HG02763 (cell line): ENCODE results near the gene SHOX.
"Not testable (repeated sequence)": the region's sequence is repeated elsewhere in the genome, so short reads cannot be mapped to it uniquely, and the experiment has no call there.

Experiments
- ATAC-seq: cut with Tn5 transposase; IDR thresholded peaks from one replicate; pipeline ENCODE4 v1.9.1; 2021; ENCODE audit warnings: mild to moderate bottlenecking, moderate library complexity; ENCODE audit not compliant: unreplicated experiment

Gene SHOX

DNA sequence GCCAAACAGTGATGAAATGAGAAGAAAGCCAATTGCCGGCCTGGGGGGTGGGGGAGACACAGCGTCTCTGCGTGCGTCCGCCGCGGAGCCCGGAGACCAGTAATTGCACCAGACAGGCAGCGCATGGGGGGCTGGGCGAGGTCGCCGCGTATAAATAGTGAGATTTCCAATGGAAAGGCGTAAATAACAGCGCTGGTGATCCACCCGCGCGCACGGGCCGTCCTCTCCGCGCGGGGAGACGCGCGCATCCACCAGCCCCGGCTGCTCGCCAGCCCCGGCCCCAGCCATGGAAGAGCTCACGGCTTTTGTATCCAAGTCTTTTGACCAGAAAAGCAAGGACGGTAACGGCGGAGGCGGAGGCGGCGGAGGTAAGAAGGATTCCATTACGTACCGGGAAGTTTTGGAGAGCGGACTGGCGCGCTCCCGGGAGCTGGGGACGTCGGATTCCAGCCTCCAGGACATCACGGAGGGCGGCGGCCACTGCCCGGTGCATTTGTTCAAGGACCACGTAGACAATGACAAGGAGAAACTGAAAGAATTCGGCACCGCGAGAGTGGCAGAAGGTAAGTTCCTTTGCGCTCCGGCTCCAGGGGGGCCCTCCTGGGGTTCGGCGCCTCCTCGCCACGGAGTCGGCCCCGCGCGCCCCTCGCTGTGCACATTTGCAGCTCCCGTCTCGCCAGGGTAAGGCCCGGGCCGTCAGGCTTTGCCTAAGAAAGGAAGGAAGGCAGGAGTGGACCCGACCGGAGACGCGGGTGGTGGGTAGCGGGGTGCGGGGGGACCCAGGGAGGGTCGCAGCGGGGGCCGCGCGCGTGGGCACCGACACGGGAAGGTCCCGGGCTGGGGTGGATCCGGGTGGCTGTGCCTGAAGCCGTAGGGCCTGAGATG, at the start of gene SHOX:
Gene SHOX, plus strand, starts transcription at position 180 of the 885 bp plus-strand sequence. Its CDS starts 107 bp downstream, at position 287.
- ATAC-seq, result no peak

DNA sequence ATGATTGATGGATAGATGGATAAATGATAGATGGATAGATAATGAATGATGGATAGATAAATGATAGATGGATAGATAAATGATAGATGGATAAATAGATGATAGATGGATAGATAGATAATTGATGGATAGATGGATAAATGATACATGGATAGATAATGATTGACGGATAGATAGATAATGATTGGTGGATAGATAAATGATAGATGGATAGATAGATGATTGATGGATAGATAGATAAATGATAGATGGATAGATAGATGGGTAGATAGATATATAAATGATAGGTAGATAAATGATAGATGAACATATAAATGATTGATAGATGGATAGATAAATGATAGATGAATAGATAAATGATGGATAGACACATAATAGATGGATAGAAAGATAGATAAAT, 49.5 kb upstream of the SHOX start:
- ATAC-seq, result no peak

DNA sequence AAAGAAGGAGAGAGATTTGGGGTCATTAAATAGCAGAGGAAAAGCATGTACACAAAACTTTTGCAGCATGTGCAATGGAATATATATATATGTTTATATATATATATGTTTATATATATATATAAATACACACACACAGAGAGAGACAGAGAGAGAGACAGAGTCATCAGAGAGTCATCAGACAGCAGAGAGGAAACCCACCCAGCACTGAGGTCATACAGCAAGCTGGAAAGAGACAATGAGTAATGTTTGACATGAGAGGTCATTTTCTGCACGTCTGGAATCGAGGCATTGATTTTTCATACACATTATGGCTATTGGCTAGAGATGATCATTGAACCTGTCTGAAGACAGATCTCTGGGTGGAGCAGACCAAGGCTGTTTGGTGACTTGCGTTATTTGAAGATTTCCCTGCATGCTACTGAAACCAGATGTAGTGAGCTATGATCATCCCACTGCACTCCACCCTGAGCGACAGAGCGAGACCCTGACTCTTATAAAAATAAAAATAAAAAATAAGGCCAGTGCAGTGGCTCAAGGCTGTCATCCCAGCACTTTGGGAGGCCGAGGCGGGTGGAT, 48.8 kb upstream of the SHOX start:
- ATAC-seq, result no peak

DNA sequence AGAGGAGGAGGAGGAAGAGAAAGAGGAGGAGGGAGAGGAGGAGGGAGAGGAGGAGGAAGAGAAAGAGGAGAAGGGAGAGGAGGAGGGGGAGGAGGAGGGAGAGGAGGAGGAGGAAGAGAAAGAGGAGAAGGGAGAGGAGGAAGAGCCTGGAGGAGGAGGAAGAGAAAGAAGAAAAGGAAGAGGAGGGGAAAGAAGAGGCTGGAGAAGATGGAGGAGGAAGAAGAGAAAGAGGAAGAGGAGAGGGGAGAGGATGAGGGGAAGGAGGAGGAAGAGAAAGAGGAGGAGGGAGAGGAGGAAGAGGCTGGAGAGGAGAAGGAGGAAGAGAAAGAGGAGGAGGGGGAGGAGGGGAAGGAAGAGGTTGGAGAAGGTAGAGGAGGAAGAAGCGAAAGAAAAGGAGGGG, 46.0 kb upstream of the SHOX start:
- no peak for ATAC-seq

DNA sequence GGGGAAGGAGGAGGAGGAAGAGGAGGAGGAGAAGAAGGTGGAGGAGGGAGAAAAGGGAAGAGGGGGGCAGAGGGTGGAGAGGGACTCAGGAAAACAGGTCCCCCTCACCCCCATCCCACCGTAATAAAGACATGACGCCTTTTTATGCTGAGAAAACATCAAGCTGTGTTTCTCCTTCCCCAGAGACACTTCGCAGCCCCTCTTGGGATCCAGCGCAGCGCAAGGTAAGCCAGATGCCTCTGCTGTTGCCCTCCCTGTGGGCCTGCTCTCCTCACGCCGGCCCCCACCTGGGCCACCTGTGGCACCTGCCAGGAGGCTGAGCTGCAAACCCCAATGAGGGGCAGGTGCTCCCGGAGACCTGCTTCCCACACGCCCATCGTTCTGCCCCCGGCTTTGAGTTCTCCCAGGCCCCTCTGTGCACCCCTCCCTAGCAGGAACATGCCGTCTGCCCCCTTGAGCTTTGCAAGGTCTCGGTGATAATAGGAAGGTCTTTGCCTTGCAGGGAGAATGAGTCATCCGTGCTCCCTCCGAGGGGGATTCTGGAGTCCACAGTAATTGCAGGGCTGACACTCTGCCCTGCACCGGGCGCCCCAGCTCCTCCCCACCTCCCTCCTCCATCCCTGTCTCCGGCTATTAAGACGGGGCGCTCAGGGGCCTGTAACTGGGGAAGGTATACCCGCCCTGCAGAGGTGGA, 45.3 kb upstream of the SHOX start:
- ATAC-seq, result no peak

DNA sequence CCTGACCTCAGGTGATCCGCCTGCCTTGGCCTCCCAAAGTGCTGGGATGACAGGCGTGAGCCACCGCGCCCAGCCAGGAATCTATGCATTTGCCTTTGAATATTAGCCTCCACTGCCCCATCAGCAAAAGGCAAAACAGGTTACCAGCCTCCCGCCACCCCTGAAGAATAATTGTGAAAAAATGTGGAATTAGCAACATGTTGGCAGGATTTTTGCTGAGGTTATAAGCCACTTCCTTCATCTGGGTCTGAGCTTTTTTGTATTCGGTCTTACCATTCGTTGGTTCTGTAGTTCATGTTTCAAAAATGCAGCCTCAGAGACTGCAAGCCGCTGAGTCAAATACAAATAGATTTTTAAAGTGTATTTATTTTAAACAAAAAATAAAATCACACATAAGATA, 44.2 kb upstream of the SHOX start:
- ATAC-seq, result no peak

DNA sequence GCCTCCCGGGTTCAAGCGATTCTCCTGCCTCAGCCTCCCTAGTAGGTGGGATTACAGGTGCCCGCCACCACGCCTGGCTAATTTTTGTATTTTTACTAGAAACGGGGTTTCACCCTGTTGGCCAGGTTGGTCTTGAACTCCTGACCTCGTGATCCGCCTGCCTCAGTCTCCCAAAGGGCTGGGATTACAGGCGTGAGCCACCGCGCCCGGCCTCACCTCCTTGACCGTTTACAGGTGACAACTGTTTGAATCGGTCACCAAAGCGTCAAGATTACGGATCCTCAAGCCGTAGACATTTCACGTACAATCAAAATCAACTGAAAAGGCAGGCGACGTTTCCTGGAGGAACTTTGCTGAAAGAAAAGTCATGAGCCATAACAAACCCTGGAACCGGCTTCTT, 41.3 kb upstream of the SHOX start:
- not testable (repeated sequence) for ATAC-seq

DNA sequence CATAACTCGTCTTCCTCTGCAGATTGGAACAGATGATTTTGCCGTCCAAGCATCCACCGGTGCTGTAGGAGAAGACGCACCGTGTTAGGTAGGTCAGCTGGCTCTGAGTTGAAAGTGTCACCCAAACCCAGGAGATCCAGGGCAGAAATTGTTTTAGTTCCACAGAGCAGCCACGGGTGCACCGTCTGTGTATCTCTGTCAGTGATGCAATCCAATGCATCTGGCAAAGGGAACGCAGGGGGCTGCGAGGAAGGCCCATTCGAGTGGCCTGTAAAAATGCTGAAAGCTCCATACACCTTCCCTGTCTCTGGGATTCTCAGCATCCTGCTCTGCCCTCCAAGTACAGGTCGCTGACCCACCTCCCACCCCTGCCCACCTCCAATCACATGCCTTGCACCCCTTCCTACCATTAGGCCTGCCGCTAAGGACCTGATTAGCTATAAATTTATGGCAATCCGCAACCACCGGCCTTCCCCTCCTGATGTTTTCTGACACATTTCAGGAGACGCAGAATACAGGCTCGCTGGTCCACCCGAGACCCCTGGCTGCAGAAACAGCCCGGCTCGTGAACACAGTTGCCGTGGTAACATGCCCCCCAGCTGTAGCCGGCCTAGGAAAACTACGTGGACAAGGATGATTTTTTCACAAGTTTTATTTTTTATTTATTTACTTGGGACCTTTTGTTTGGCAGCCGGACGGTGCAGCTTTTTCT, 39.7 kb upstream of the SHOX start:
- no peak for ATAC-seq

DNA sequence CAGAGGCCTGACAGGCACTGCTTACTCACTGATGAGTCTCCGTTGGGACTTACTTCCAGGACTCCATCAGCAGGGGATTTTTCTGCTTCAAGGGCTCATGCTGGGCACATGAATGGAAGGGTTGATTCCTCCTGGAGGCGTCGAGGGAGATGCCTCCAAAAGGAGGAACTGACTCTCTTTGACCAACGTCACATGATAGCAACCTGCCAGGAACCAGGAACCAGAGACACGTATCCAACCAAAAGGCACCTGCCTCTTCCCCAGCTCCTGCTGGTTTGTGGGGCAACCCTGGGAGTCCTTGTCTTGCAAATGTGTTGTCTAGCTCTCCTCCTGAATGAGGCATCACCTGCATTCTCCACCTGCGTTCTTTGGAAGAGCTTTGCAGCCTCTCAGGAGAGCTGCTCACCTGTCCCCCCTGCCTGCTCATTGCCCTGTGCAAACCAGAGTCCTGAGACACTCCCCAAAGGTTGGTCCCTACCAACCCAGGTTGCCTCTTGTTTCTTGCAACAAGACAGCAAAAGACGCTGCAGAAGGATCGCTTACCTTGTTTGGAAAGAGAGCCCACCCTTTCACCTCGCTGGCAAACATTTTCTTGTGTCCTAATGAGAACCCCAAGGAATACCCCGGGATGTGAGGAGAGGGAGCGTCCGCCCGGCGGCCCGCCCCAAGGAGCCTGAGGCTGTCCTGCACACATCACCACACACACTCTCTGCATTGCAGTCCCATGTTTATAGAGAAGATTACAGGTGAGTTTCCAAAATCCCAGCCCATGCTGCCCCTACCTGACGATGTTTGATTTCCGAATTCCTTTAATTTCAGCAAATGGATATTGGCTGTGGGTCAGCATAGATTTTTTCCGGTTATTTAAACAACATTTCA, 30.5 kb upstream of the SHOX start:
- no peak for ATAC-seq

DNA sequence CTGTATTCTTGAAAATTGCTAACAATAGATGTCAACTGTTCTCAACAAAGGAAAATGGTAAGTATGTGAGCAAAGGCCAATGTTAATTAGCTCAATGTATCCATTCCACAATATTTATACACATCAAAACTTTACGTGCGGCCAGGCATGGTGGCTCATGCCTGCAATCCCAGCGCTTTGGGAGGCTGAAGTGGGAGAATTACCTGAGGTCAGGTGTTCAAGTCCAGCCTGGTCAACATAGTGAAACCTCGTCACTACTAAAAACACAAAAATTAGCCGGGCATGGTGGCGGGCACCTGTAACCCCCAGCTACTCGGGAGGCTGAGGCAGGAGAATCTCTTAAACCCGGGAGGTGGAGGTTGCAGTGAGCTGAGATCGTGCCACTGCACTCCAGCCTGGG, 27.6 kb upstream of the SHOX start:
- ATAC-seq, result not testable (repeated sequence)

DNA sequence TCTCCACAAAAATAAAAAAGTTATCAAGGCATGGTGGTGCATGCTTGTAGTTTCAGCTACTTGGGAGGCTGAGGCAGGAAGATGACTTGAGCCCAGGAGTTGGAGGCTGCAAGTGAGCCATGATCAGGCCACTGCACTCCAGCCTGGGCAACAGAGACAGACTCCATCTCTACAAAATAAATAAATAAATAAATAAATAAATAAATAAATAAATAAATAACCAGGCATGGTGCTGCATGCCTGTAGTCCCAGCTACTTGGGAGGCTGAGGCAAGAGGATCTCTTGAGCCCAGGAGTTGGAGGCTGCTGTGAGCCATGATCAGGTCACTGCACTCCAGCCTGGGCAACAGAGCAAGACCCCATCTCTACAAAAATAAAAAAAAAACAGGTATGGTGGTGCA, 26.0 kb upstream of the SHOX start:
- ATAC-seq, result not testable (repeated sequence)

DNA sequence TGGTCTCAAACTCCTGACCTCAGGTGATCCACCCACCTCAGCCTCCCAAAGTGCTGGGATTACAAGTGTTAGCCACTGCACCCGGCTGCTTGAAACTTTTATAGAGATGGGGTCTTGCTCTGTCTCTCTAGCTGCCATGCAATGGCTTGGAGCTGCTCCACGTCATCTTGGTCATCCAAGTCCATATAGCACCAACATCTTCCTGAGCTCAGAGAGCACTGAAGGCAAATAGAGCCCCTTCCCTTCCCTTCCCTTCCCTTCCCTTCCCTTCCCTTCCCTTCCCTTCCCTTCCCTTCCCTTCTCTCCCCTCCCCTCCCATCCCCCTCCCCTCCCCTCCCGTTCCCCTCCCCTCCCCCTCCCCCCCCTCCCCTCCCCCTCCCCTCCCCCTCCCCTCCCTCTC, 22.5 kb upstream of the SHOX start:
- not testable (repeated sequence) for ATAC-seq

DNA sequence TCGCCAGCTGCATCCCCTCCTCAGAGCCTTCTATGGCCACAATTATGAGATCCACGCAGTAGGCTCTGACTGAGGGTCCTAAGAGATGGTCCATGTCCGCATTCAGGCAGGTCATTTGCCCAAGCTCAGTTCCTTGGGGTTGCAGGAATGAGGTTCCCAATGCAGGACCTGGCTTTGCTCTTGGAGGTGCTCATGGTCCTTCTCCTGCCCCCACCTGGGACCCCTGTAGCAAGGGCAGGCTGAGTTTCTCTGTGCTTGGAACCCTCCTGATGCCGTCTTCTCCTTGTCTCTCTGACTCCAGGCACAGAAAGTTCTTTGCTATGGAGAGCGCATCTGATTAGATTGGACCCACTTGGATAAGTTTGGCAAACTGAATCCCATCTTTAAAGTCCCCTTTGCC, 16.5 kb upstream of the SHOX start:
- no peak for ATAC-seq

DNA sequence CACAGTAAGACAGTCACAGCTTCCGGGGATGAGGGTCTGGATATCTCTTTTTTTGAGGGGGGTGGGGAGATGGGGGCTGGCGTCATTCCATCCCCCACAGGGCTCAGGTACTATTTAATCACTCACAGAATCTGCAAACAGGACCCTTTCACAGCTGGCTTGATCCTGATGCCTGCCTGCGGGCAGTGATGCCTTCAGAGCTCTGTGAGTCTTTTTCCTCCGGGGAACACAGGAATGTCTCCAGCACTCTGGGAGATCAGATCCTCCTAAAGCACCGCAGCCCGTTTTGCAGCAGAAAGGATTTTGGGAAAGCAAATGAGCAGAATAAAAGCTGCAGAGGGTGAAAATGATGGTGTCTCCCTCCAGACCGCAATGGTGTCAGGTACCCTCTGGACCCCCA, 13.2 kb upstream of the SHOX start:
- ATAC-seq, result no peak

DNA sequence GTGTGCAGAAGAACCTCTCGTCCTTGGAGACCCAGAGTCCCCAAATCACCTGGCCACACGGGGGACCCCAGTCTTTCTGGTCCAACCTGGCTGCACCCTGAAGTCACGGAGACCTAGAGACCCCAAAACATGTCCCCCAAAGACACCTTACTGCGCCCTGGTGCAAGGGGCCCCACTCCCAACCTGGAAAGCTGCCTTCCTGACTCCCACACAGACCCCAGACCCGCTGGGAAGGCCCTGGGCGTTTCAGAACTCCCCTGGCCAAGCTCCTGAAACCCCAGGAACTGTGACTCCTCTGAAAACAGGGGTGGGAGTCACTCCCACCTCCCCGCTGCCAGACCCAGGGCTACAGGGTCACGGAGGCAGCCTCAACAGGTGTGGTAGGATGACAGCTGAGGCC, 12.7 kb upstream of the SHOX start:
- no peak for ATAC-seq

DNA sequence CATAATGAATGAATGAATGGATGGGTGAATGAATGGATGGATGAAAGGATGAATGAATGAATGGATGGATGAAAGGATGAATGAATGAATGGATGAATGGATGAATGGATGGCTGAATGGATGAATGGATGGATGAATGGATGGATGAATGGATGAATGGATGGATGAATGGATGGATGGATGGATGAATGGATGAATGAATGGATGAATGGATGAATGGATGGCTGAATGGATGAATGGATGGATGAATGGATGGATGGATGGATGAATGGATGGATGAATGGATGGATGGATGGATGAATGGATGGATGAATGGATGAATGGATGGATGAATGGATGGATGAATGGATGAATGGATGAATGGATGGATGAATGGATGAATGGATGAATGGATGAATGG, 12.3 kb upstream of the SHOX start:
- ATAC-seq, result not testable (repeated sequence)

DNA sequence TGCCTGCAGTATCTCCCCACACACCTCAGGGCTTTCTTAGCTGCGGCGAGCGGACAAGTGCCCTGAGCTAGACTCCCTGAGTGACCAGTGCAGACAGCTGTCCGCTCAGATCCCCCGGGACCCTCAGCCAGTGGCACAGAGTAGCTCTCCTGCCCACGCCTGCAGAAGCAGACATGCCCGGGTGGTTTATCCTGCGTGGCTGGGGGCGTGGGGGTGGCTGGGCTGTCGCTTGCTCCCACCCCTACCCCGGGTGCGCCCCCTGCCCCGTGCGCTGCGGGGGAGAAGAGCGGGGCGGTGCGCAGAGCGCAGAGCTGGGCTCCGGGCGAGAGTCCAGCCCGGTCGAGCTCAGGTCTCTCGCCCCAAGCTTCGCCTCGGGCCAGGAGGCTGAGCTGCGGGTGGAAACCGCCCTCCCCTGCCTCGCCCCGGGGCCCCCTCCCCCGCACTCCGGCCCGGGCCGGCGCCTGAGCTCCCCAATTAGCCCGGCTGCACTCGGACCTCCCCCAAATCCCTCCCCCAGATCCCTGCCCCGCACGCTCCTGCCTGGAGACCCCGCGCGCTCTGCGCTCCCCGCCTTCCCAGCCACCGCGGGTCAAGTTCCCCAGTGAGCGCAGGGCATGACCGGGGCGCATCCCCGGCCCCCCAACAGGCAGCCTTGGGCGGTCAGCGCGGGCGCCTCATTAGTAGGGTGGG, 11.7 kb upstream of the SHOX start:
- ATAC-seq, result no peak

DNA sequence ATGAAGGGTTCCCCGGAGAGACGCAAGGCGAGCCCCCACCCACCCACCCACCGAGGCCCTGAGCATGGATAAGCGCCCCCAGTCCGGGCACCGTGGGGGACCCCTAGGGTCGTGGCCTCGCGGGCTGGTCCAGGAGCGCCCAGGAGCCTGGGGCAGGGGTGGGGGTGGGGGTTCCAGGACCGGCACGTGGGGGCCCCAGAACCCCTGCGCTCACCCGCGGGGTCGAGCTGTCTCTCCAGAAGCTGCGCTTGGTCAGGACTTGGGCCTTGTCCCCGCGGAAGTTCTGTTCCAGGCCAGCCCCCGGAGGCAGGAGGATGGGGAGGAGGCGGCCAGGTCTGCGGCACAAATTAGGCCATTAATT, 11.2 kb upstream of the SHOX start:
- no peak for ATAC-seq

DNA sequence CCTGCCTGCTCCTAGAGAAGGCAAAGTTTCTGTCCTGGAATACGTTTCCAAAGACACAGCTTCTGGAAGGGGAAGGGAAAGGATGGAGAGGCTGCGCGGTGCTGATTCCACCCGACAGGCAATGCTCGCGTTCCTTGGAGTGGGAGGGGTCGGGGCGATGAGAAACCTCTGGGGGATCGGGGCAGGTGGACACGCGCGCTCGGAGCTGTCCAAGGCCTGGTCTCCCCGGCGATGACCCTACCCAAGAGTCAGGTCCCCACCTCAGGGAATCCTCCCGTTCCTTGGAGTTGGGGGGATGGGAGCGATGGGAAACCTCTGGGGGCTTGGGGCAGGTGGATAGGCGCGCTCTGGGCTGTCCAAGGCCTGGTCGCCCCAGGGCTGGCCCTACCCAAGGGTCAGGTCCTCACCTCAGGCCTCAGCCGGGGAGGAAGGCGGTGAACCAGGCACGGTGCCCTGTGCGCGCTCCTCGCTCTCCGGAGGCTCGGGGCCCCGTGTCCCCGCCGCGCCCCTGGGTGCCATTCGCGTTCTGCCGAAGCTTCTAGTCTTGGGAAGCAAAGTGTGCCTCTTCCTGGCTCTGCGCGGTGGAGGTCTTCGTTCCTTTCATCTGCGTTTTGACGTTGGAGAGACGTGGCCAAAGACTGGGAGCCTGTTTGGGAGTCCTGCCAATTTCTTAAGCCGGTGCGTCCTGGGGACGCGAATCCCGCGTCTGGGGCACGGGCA, 10.6 kb upstream of the SHOX start:
- no peak for ATAC-seq
